Calu3 (cell line): ENCODE results near the gene EGFR. TPM values are rescaled to one million over a fixed set of nuclear protein-coding genes. Genes with fewer than 3 reads are reported as not detected.
A peak's percentile ranks its signal among the peaks of the same experiment; 100 is the strongest.

ENCODE experiments used
- BruUV-seq: library from RNA; stranded (reverse); fragments of 400-500 nt; replicated peaks from 2 replicates; lab custom pipeline; 2021; lab: Mats Ljungman, UMichigan
- CTCF ChIA-PET: fragments of 300-600 bp; sonication (Branson Sonifier 250); formaldehyde crosslinking; loops from one replicate; lab custom pipeline; 2022; ENCODE audit warnings: antibody characterized with exemption; lab: Charles Lee
- DNase-seq: peaks from one replicate; pipeline ENCODE4 v3.0.0; 2022
- H3K27ac Mint-ChIP-seq: one replicate; pipeline ENCODE4 v1.8.0; 2022; ENCODE audit warnings: mixed read lengths; ENCODE audit not compliant: unreplicated experiment
- H3K27me3 Mint-ChIP-seq: one replicate; pipeline ENCODE4 v1.8.0; 2022; ENCODE audit warnings: mixed read lengths; ENCODE audit not compliant: unreplicated experiment
- H3K36me3 Mint-ChIP-seq: one replicate; pipeline ENCODE4 v1.8.0; 2022; ENCODE audit warnings: mild to moderate bottlenecking, moderate library complexity, mixed read lengths; ENCODE audit not compliant: insufficient read depth, unreplicated experiment
- H3K4me1 Mint-ChIP-seq: one replicate; pipeline ENCODE4 v1.8.0; 2022; ENCODE audit warnings: mild to moderate bottlenecking, low read depth, mixed read lengths; ENCODE audit not compliant: unreplicated experiment
- H3K4me3 Mint-ChIP-seq: one replicate; pipeline ENCODE4 v1.8.0; 2022; ENCODE audit warnings: mild to moderate bottlenecking, low read depth, moderate library complexity, mixed read lengths; ENCODE audit not compliant: unreplicated experiment
- H3K9me3 Mint-ChIP-seq: one replicate; pipeline ENCODE4 v1.8.0; 2022; ENCODE audit warnings: low read depth, mixed read lengths; ENCODE audit not compliant: unreplicated experiment
- CTCF ChIP-seq: fragments of 200-600 bp; IDR thresholded peaks from one replicate; pipeline ENCODE4 v1.8.0; 2022; ENCODE audit warnings: antibody characterized with exemption; ENCODE audit not compliant: unreplicated experiment
- intact Hi-C: fragments of 100-400 bp; cut with micrococcal nuclease; formaldehyde crosslinking; loops from one replicate; pipeline ENCODE4 v1.10.0; 2022; ENCODE audit not compliant: unreplicated experiment
- total RNA-seq: library from RNA; stranded (reverse); gene quantifications from 2 replicates; pipeline ENCODE4 v1.2.3, GENCODE V29; 2022

The EGFR gene
- total RNA-seq, 1 experiment from 2014 or later, result 87.4 TPM

DNA sequence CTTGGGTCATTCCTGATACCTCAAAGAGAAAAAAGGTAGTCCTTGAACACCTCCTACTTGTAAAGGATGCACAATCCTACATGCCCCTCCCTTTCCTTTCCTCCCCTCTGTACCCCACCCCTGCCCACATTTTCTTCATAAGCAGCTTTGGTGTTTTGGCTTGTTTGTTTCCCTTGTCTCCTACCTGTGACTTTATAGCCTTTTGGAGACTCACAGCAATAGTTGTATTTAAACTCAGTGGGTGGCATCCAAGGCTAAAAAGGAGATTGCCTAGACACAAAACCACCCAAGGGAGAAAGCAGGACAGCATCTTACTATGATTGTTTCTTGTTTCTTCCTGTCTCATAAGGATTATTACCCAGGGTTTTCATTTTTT is 63.4 kb downstream of the EGFR start:
- DNase-seq, result no peak
- peak overlapping the region; percentile 34 for H3K27ac Mint-ChIP-seq
- no TSS peak for BruUV-seq
- no peaks in the 10 kb centered on the region for H3K27me3 Mint-ChIP-seq
- TF ChIP-seq CTCF, result no peak
- intact Hi-C loops, result no loop called here
- no peak overlapping the region for H3K4me3 Mint-ChIP-seq
- peaks cover 38% of the 10 kb centered on the region for H3K36me3 Mint-ChIP-seq
- H3K9me3 Mint-ChIP-seq, result no peaks in the 10 kb centered on the region
- peaks cover 88% of the 10 kb centered on the region for H3K4me1 Mint-ChIP-seq
- CTCF ChIA-PET, result interaction anchor here (0.6 kb wide), 1 partner anchor 45 kb away, joined by 9 read pairs; no protein-coding TSS in a partner anchor

- H3K4me3 Mint-ChIP-seq, result no peak overlapping the region
- DNase-seq, result no peak
- H3K27ac Mint-ChIP-seq, result peak overlapping the region; percentile 3
- no peaks in the 10 kb centered on the region for H3K27me3 Mint-ChIP-seq
- CTCF ChIA-PET, result no interaction called here
- TF ChIP-seq CTCF, result no peak
- H3K9me3 Mint-ChIP-seq, result no peaks in the 10 kb centered on the region
- peaks cover 28% of the 10 kb centered on the region for H3K36me3 Mint-ChIP-seq
- intact Hi-C loops, result no loop called here
- BruUV-seq, result no TSS peak
- H3K4me1 Mint-ChIP-seq, result peaks cover 83% of the 10 kb centered on the region
Observed at GRCh38 chr7:55083206-55083605, 64.4 kb downstream of the EGFR start.

DNA sequence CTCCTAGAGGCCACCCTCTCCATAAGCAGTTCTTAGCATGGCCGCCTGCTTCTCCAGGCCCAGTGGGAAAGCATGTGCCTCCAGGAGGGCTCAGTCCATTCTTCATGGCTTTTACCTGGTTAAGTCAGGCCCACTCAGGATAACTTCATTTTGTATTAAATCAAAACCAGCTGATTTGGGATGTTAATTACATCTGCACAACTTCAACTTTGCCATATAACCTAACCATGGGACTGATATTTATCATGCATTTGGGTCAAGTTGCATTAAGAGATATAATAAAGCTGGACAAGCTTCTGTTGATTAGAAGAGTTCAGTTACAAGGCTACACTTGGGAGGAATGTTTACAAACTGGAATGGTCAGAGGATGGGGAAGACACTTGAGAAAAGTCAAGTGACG is 65.5 kb downstream of the EGFR start:
- H3K4me3 Mint-ChIP-seq, result no peak overlapping the region

GRCh38 chr7:55085511-55086412 is 66.9 kb downstream of the EGFR start:
- peaks cover 60% of the 10 kb centered on the region for H3K4me1 Mint-ChIP-seq
- H3K27ac Mint-ChIP-seq, result peak overlapping the region; percentile 68
- TF ChIP-seq CTCF, result no peak
- peak overlapping the region; percentile 18 for H3K4me3 Mint-ChIP-seq
- no TSS peak for BruUV-seq
- H3K27me3 Mint-ChIP-seq, result no peaks in the 10 kb centered on the region
- intact Hi-C loops, result no loop called here
- CTCF ChIA-PET, result interaction anchor here (0.7 to 1.4 kb wide), 6 partner anchors 11 to 65 kb away, joined by 3 to 9 read pairs (median 4); no protein-coding TSS in a partner anchor
- H3K9me3 Mint-ChIP-seq, result no peaks in the 10 kb centered on the region
- no peak for DNase-seq
- H3K36me3 Mint-ChIP-seq, result peaks cover 11% of the 10 kb centered on the region

More for the DNA sequence above, 65.5 kb downstream of the EGFR start:
- Mint-ChIP-seq H3K27me3 (no peaks in the 10 kb centered on the region), H3K4me1 (peaks cover 72% of the 10 kb centered on the region), H3K36me3 (peaks cover 17% of the 10 kb centered on the region), H3K9me3 (no peaks in the 10 kb centered on the region), H3K27ac (no peak overlapping the region)
- no TSS peak for BruUV-seq
- TF ChIP-seq CTCF, result no peak
- intact Hi-C loops, result no loop called here
- no peak for DNase-seq
- CTCF ChIA-PET, result no interaction called here
